Epidermal melanocyte (primary cell): ENCODE data around the gene PSD2.
"Not testable (repeated sequence)": the region's sequence is repeated elsewhere in the genome, so short reads cannot be mapped to it uniquely, and the experiment has no call there.

ENCODE experiments used
- DNase-seq: peaks from one replicate; pipeline ENCODE4 v3.0.0; 2011; ENCODE audit warnings: low spot score; ENCODE audit not compliant: insufficient read length

Gene PSD2

GRCh38 chr5:139789116-139789844 lies 6.3 kb upstream of the PSD2 start:
- DNase-seq: no peak

GRCh38 chr5:139789845-139790189 lies 5.8 kb upstream of the PSD2 start:
- DNase-seq: no peak

GRCh38 chr5:139792218-139792617 lies 3.4 kb upstream of the PSD2 start:
- DNase-seq: no peak

- DNase-seq: not testable (repeated sequence)
Measured at GRCh38 chr5:139792655-139793054, 3.0 kb upstream of the PSD2 start.

GRCh38 chr5:139794067-139794846 lies 1.4 kb upstream of the PSD2 start:
- no peak for DNase-seq

- DNase-seq: no peak
Measured at GRCh38 chr5:139796061-139796806, 626 bp downstream of the PSD2 start.

GRCh38 chr5:139797335-139797734 lies 1.7 kb downstream of the PSD2 start:
- no peak for DNase-seq

GRCh38 chr5:139797856-139798510 lies 2.4 kb downstream of the PSD2 start:
- DNase-seq: no peak

- DNase-seq: no peak
Measured at GRCh38 chr5:139798883-139799282, 3.3 kb downstream of the PSD2 start.

GRCh38 chr5:139799359-139799758 lies 3.8 kb downstream of the PSD2 start:
- no peak for DNase-seq

- DNase-seq: no peak
Measured at GRCh38 chr5:139803978-139804377, 8.4 kb downstream of the PSD2 start.

GRCh38 chr5:139804800-139805397 lies 9.3 kb downstream of the PSD2 start:
- no peak for DNase-seq

- DNase-seq: no peak
Measured at GRCh38 chr5:139805545-139805944, 9.9 kb downstream of the PSD2 start.

GRCh38 chr5:139806111-139806510 lies 10.5 kb downstream of the PSD2 start:
- no peak for DNase-seq

GRCh38 chr5:139806726-139807646 lies 11.4 kb downstream of the PSD2 start:
- no peak for DNase-seq

- DNase-seq: no peak
Measured at GRCh38 chr5:139807647-139808030, 12.0 kb downstream of the PSD2 start.

GRCh38 chr5:139808481-139809330 lies 13.1 kb downstream of the PSD2 start:
- no peak for DNase-seq

- DNase-seq: no peak
Measured at GRCh38 chr5:139809331-139809810, 13.8 kb downstream of the PSD2 start.
